IMR-90 (cell line): ENCODE measurements around the gene AHNAK2. TPM values are rescaled to one million over a fixed set of nuclear protein-coding genes. Genes with fewer than 3 reads are reported as not detected.

Source experiments
- ATAC-seq: fragments of 200-7000 bp; cut with Tn5 transposase; 2 replicates; pipeline ENCODE4 v1.9.1; 2020; ENCODE audit warnings: low read depth, mild to moderate bottlenecking, moderate library complexity
- BruUV-seq: library from RNA; stranded (reverse); fragments of 400-500 nt; replicated peaks from 2 replicates; lab custom pipeline; 2021; lab: Mats Ljungman, UMichigan
- CTCF ChIA-PET: fragments of 300-600 bp; formaldehyde crosslinking; extraction: SDS; loops from one replicate; lab custom pipeline; 2021; ENCODE audit warnings: antibody characterized with exemption; lab: Yijun Ruan, JAX
- POLR2A ChIA-PET: fragments of 300-600 bp; sonication (Branson Sonifier 250); formaldehyde crosslinking; loops from one replicate; lab custom pipeline; 2022; ENCODE audit warnings: antibody characterized with exemption; ENCODE audit not compliant: unreplicated experiment; lab: Charles Lee
- DNase-seq: peaks from one replicate; pipeline ENCODE4 v3.0.0; 2013
- H2AFZ ChIP-seq: replicated peaks from 2 replicates; pipeline ENCODE3; 2013; ENCODE audit warnings: low read length, mild to moderate bottlenecking; ENCODE audit not compliant: poor library complexity
- H2AK5ac ChIP-seq: 2 replicates; pipeline ENCODE4 v1.6.1; 2013; ENCODE audit warnings: low read depth, low read length, inconsistent platforms
- H2AK9ac ChIP-seq: replicated peaks from 2 replicates; pipeline ENCODE3; 2013; ENCODE audit warnings: mild to moderate bottlenecking, low read depth, low read length, moderate library complexity; ENCODE audit not compliant: poor library complexity
- H2BK120ac ChIP-seq: 2 replicates; pipeline ENCODE4 v1.6.1; 2013; ENCODE audit warnings: low read depth, low read length, inconsistent platforms
- H2BK15ac ChIP-seq: 3 replicates; pipeline ENCODE4 v1.6.1; 2013; ENCODE audit warnings: low read depth, low read length, inconsistent platforms
- H2BK20ac ChIP-seq: 2 replicates; pipeline ENCODE4 v1.6.1; 2013; ENCODE audit warnings: low read depth, mild to moderate bottlenecking, inconsistent platforms, low read length, moderate library complexity
- H2BK5ac ChIP-seq: 2 replicates; pipeline ENCODE4 v1.6.1; 2013; ENCODE audit warnings: mild to moderate bottlenecking, low read depth, low read length, inconsistent platforms; ENCODE audit not compliant: poor library complexity, severe bottlenecking
- H3K14ac ChIP-seq: replicated peaks from 2 replicates; pipeline ENCODE4 v1.6.1; 2013; ENCODE audit warnings: low read depth, low read length, inconsistent platforms
- H3K18ac ChIP-seq: 2 replicates; pipeline ENCODE4 v1.6.1; 2013; ENCODE audit warnings: low read depth, low read length, control low read depth
- H3K23ac ChIP-seq: 2 replicates; pipeline ENCODE4 v1.6.1; 2013; ENCODE audit warnings: low read depth, low read length, inconsistent platforms
- H3K27ac ChIP-seq: 2 replicates; pipeline ENCODE4 v1.5.1; 2013; ENCODE audit warnings: mild to moderate bottlenecking, control low read depth, low read length; ENCODE audit not compliant: insufficient read depth
- H3K27me3 ChIP-seq: 2 replicates; pipeline ENCODE4 v1.6.1; 2013; ENCODE audit warnings: low read length; ENCODE audit not compliant: control insufficient read depth, insufficient read depth
- H3K36me3 ChIP-seq: 2 replicates; pipeline ENCODE4 v1.6.1; 2013; ENCODE audit warnings: low read length, mixed read lengths; ENCODE audit not compliant: control insufficient read depth, insufficient read depth
- H3K4ac ChIP-seq: 2 replicates; pipeline ENCODE4 v1.6.1; 2013; ENCODE audit warnings: low read depth, low read length, inconsistent platforms
- H3K4me1 ChIP-seq: 2 replicates; pipeline ENCODE4 v1.6.1; 2013; ENCODE audit warnings: low read length, mixed read lengths; ENCODE audit not compliant: control insufficient read depth, insufficient read depth
- H3K4me2 ChIP-seq: 2 replicates; pipeline ENCODE4 v1.6.1; 2013; ENCODE audit warnings: low read depth, mild to moderate bottlenecking, control low read depth, low read length, moderate library complexity
- H3K4me3 ChIP-seq: 2 replicates; pipeline ENCODE4 v1.5.1; 2013; ENCODE audit warnings: low read depth, mild to moderate bottlenecking, control low read depth, low read length, moderate library complexity; ENCODE audit not compliant: insufficient read depth
- H3K56ac ChIP-seq: 2 replicates; pipeline ENCODE4 v1.6.1; 2013; ENCODE audit warnings: low read length, inconsistent platforms; ENCODE audit not compliant: insufficient read depth; ENCODE audit errors: extremely low read depth
- H3K79me1 ChIP-seq, 2 experiments: 2 replicates each; pipeline ENCODE4 v1.6.1; 2013; ENCODE audit warnings: low read length in 2 of 2, inconsistent platforms in 1 of 2, low read depth in 1 of 2
- H3K9ac ChIP-seq: 2 replicates; pipeline ENCODE4 v1.6.1; 2013; ENCODE audit warnings: low read depth, low read length, control low read depth
- H3K9me1 ChIP-seq: 2 replicates; pipeline ENCODE4 v1.6.1; 2013; ENCODE audit warnings: low read length, inconsistent platforms; ENCODE audit not compliant: insufficient read depth
- H3K9me3 ChIP-seq: 2 replicates; pipeline ENCODE4 v1.6.1; 2013; ENCODE audit warnings: low read length; ENCODE audit not compliant: control insufficient read depth, insufficient read depth
- H4K20me1 ChIP-seq: 2 replicates; pipeline ENCODE4 v1.6.1; 2013; ENCODE audit warnings: low read length, inconsistent platforms; ENCODE audit not compliant: insufficient read depth
- H4K5ac ChIP-seq: 2 replicates; pipeline ENCODE4 v1.6.1; 2013; ENCODE audit warnings: mild to moderate bottlenecking, low read depth, low read length, control low read depth
- H4K8ac ChIP-seq, 2 experiments: 2 replicates each; pipeline ENCODE4 v1.6.1; 2013; ENCODE audit warnings: low read depth in 2 of 2, low read length in 2 of 2, control low read depth in 1 of 2, inconsistent platforms in 1 of 2
- H4K91ac ChIP-seq: 2 replicates; pipeline ENCODE4 v1.6.1; 2013; ENCODE audit warnings: low read depth, low read length, inconsistent platforms; ENCODE audit not compliant: insufficient read depth
- BHLHE40 ChIP-seq: fragments of 150-350 bp; IDR thresholded peaks from 2 replicates; pipeline ENCODE4 v1.6.1; 2016; ENCODE audit warnings: mild to moderate bottlenecking, low read depth, low read length
- CEBPB ChIP-seq: IDR thresholded peaks from 2 replicates; pipeline ENCODE4 v1.6.1; 2012; ENCODE audit warnings: low read depth, low read length, improper control_type of control experiment
- CHD1 ChIP-seq: IDR thresholded peaks from 2 replicates; pipeline ENCODE4 v1.6.1; 2012; ENCODE audit warnings: low read depth, low read length, improper control_type of control experiment
- MAFK ChIP-seq: IDR thresholded peaks from 2 replicates; pipeline ENCODE4 v1.6.1; 2012; ENCODE audit warnings: low read depth, low read length, improper control_type of control experiment
- MAZ ChIP-seq: IDR thresholded peaks from 2 replicates; pipeline ENCODE4 v1.6.1; 2012; ENCODE audit warnings: low read depth, mild to moderate bottlenecking, low read length, improper control_type of control experiment, moderate library complexity, borderline replicate concordance
- MXI1 ChIP-seq: IDR thresholded peaks from 2 replicates; pipeline ENCODE4 v1.6.1; 2012; ENCODE audit warnings: low read depth, mild to moderate bottlenecking, low read length, moderate library complexity, borderline replicate concordance
- NFE2L2 ChIP-seq: fragments of 150-350 bp; IDR thresholded peaks from 2 replicates; pipeline ENCODE4 v1.6.1; 2016; ENCODE audit warnings: low read depth, mild to moderate bottlenecking, low read length
- POLR2A ChIP-seq: IDR thresholded peaks from 2 replicates; pipeline ENCODE4 v1.6.1; 2012; ENCODE audit warnings: mild to moderate bottlenecking, low read depth, low read length
- RAD21 ChIP-seq: IDR thresholded peaks from 2 replicates; pipeline ENCODE4 v1.6.1; 2012; ENCODE audit warnings: low read length, improper control_type of control experiment
- RCOR1 ChIP-seq: IDR thresholded peaks from 2 replicates; pipeline ENCODE4 v1.6.1; 2012; ENCODE audit warnings: mild to moderate bottlenecking, low read length, improper control_type of control experiment; ENCODE audit not compliant: insufficient replicate concordance
- RFX5 ChIP-seq: IDR thresholded peaks from 2 replicates; pipeline ENCODE4 v1.8.0; 2012; ENCODE audit warnings: low read depth, mild to moderate bottlenecking, low read length, moderate library complexity
- SMC3 ChIP-seq: fragments of 150-350 bp; IDR thresholded peaks from 2 replicates; pipeline ENCODE4 v1.6.1; 2016; ENCODE audit warnings: low read depth, mild to moderate bottlenecking, antibody characterized with exemption, low read length, moderate library complexity
- WGBS, 2 experiments: methylation state at CpG; one replicate each; pipeline versions ENCODE4 v1.1.5 to v1.1.7; 2013; ENCODE audit warnings: missing lambda C conversion rate in 2 of 2; ENCODE audit not compliant: insufficient read length in 1 of 2; ENCODE audit errors: extremely low coverage in 2 of 2; 5-methylcytosine and 5-hydroxymethylcytosine counted together
- dilution Hi-C: fragments of 300-500 bp; cut with HindIII; formaldehyde crosslinking; loops from one replicate; pipeline ENCODE4 v1.14.3; 2018; ENCODE audit warnings: low sequenced_read_pairs; ENCODE audit not compliant: unreplicated experiment
- in situ Hi-C: fragments of 300-500 bp; cut with MboI; formaldehyde crosslinking; loops from 3 replicates; pipeline ENCODE4 v1.14.3; 2019; ENCODE audit warnings: low sequenced_read_pairs, inconsistent platforms, mixed read lengths
- intact Hi-C: fragments of 100-400 bp; cut with micrococcal nuclease; formaldehyde crosslinking; loops from 2 replicates; pipeline ENCODE4 v1.10.0; 2022
- polyA plus RNA-seq, 3 experiments: library from polyadenylated mRNA; depleted of rRNA; stranded (reverse); fragments of >200 nt; gene quantifications; 2 replicates each; pipeline ENCODE4 v1.2.3, GENCODE V29; 2012; ENCODE audit warnings: low replicate concordance in 1 of 3
- total RNA-seq: library from RNA; depleted of rRNA; stranded (reverse); fragments of >200 nt; gene quantifications from 2 replicates; pipeline ENCODE4 v1.2.3, GENCODE V29; 2012
- TF ChIP-seq, protein P1 (sequence below): fragments of 150-350 bp; IDR thresholded peaks from 2 replicates; pipeline ENCODE4 v1.6.1; 2017; ENCODE audit warnings: mild to moderate bottlenecking, antibody characterized with exemption, low read length, low read depth
- TF ChIP-seq, protein P2 (sequence below): fragments of 150-350 bp; IDR thresholded peaks from 2 replicates; pipeline ENCODE4 v1.6.1; 2016; ENCODE audit warnings: low read depth, mild to moderate bottlenecking, low read length, moderate library complexity, borderline replicate concordance
- TF ChIP-seq, protein P3 (sequence below): conservative IDR thresholded peaks from 2 replicates; pipeline ENCODE4 v1.5.1; 2012; ENCODE audit warnings: mild to moderate bottlenecking, low read depth, low read length, improper control_type of control experiment

Gene AHNAK2
- total and polyA plus RNA-seq, 2 of the 4 experiments (the other 2 are of a cell fraction): 2.6 to 7.9 TPM

DNA sequence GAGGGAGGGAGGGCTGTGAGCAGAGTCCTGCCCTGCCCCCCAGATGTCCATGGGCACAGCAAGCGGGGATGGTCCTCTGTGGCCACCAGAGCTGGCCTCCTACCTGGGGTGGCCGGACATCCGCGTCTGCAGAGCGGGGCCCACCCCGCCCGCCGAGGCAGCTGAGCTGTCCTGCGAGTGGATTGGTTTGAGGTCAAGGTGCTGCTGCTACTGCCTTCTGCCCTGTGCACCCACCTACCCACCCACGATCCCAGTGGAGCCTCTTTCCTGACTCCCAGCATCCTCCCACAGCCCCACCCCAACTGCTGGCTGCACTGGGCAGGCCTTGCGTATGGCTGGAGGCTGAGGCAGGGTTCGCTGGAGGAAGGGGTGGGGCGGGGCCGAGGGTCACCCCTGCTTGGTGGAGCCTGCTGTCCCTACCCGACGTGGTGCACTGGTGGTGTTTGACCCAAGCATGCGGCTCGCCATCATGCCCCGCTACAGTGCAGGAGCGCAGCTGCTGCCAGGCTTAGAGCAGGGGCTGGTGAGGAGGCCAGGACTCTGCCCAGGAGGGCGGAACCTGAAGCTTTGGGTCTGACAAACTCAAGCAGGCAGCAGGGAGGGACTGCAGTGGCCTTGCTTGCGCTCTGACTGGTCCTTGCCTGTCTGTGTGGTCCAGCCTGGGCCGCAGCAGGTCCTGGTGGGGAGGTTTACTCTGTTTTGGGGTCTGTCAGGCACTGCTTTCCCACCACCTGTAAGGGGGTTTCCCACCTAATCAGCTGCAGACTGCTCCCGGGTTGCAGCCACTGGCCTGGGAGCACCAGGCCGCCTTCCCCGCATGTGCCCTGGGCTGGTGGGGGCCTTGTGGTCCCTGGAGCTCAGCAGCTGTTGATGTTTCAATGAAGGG is 89.4 kb downstream of the AHNAK2 start:
- Histone ChIP-seq H3K4ac (no peak overlapping the region), H2BK15ac (no peak overlapping the region), H3K9ac (no peak overlapping the region), H2BK120ac (no peak overlapping the region), H3K36me3 (peaks cover 33% of the 10 kb centered on the region), H2AK9ac (no peak overlapping the region), H4K5ac (no peak overlapping the region), H3K23ac (no peak overlapping the region), H4K91ac (no peak overlapping the region), H3K4me1 (no peaks in the 10 kb centered on the region), H3K18ac (no peak overlapping the region), H3K79me1 (no peaks in the 10 kb centered on the region), H3K4me3 (no peak overlapping the region), H4K20me1 (no peaks in the 10 kb centered on the region; the same call in 1 of the 2 replicates), H3K27me3 (no peaks in the 10 kb centered on the region), H2AFZ (no peak overlapping the region), H2BK5ac (no peak overlapping the region), H4K8ac (no peak overlapping the region), H3K14ac (no peak overlapping the region), H3K9me1 (0 out of 2 replicates have a peak, but pooled peaks cover 2% of the 10 kb centered on the region), H3K9me3 (no peaks in the 10 kb centered on the region), H3K56ac (no peak overlapping the region), H3K4me2 (no peak overlapping the region), H2BK20ac (no peak overlapping the region), H2AK5ac (no peak overlapping the region), H3K27ac (no peak overlapping the region)
- in situ Hi-C loops: no loop called here
- POLR2A ChIA-PET: no interaction called here
- intact Hi-C loops: no loop called here
- no peak for ATAC-seq
- WGBS, 2 experiments: 100% methylated on average over 6 of the region's 26 CpGs; no CpG with 5 or more reads in 1 of the 2 experiments
- dilution Hi-C loops: no loop called here
- no TSS peak for BruUV-seq
- CTCF ChIA-PET: no interaction called here
- DNase-seq: no peak
- TF ChIP-seq NFE2L2 (no peak), POLR2A (no peak), MAZ (no peak), CEBPB (no peak), MAFK (no peak), RCOR1 (no peak), CHD1 (no peak), RAD21 (no peak), MXI1 (no peak), SMC3 (no peak), RFX5 (no peak), BHLHE40 (no peak)
- TF ChIP-seq, protein P1, sequence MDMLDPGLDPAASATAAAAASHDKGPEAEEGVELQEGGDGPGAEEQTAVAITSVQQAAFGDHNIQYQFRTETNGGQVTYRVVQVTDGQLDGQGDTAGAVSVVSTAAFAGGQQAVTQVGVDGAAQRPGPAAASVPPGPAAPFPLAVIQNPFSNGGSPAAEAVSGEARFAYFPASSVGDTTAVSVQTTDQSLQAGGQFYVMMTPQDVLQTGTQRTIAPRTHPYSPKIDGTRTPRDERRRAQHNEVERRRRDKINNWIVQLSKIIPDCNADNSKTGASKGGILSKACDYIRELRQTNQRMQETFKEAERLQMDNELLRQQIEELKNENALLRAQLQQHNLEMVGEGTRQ: no peak
- TF ChIP-seq, protein P2, sequence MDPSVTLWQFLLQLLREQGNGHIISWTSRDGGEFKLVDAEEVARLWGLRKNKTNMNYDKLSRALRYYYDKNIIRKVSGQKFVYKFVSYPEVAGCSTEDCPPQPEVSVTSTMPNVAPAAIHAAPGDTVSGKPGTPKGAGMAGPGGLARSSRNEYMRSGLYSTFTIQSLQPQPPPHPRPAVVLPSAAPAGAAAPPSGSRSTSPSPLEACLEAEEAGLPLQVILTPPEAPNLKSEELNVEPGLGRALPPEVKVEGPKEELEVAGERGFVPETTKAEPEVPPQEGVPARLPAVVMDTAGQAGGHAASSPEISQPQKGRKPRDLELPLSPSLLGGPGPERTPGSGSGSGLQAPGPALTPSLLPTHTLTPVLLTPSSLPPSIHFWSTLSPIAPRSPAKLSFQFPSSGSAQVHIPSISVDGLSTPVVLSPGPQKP: no peak
- TF ChIP-seq, protein P3, sequence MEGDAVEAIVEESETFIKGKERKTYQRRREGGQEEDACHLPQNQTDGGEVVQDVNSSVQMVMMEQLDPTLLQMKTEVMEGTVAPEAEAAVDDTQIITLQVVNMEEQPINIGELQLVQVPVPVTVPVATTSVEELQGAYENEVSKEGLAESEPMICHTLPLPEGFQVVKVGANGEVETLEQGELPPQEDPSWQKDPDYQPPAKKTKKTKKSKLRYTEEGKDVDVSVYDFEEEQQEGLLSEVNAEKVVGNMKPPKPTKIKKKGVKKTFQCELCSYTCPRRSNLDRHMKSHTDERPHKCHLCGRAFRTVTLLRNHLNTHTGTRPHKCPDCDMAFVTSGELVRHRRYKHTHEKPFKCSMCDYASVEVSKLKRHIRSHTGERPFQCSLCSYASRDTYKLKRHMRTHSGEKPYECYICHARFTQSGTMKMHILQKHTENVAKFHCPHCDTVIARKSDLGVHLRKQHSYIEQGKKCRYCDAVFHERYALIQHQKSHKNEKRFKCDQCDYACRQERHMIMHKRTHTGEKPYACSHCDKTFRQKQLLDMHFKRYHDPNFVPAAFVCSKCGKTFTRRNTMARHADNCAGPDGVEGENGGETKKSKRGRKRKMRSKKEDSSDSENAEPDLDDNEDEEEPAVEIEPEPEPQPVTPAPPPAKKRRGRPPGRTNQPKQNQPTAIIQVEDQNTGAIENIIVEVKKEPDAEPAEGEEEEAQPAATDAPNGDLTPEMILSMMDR: no peak
